Measurements from ENCODE around the gene THG1L.

DNA sequence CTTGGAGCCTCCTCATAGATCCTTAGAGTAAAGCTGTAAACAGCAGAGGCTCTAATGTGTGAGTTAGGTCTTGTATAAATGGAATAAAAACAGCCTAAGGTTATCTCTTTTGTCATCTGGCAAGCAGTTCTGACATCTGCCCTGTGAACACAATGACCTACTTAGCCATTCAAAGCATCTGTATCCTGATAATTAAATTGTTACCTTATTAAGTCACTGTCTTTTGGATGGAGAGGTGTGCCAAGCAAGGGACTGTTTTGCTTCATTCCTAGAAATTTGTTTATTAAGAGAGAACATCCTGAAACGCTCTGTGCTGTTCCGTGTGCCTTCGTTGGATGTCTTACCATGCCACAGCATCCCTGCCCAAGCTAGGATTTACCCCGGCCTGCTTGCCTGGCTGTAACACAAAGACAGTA is 13.8 kb downstream of the THG1L start:
- TF ChIP-seq CEBPB (IDR thresholded peaks at IDR 0.05) (no peak), FOXM1 (IDR thresholded peaks at IDR 0.05; ENCODE audit: borderline replicate concordance, low read depth) (no peak), EP300 (IDR thresholded peaks at IDR 0.05; ENCODE audit: borderline replicate concordance) (no peak), EGR1 (IDR thresholded peaks at IDR 0.05) (no peak), TAF1 (IDR thresholded peaks at IDR 0.05; ENCODE audit: low read depth) (no peak), YY1 (IDR thresholded peaks at IDR 0.05; ENCODE audit: low read depth) (no peak), TCF12 (IDR thresholded peaks at IDR 0.05; ENCODE audit: low read depth) (no peak), NFIC (IDR thresholded peaks at IDR 0.05) (no peak), TEAD4 (IDR thresholded peaks at IDR 0.05) (no peak), RAD21 (IDR thresholded peaks at IDR 0.05; ENCODE audit: low read depth) (no peak)
- TF ChIP-seq, protein P1, sequence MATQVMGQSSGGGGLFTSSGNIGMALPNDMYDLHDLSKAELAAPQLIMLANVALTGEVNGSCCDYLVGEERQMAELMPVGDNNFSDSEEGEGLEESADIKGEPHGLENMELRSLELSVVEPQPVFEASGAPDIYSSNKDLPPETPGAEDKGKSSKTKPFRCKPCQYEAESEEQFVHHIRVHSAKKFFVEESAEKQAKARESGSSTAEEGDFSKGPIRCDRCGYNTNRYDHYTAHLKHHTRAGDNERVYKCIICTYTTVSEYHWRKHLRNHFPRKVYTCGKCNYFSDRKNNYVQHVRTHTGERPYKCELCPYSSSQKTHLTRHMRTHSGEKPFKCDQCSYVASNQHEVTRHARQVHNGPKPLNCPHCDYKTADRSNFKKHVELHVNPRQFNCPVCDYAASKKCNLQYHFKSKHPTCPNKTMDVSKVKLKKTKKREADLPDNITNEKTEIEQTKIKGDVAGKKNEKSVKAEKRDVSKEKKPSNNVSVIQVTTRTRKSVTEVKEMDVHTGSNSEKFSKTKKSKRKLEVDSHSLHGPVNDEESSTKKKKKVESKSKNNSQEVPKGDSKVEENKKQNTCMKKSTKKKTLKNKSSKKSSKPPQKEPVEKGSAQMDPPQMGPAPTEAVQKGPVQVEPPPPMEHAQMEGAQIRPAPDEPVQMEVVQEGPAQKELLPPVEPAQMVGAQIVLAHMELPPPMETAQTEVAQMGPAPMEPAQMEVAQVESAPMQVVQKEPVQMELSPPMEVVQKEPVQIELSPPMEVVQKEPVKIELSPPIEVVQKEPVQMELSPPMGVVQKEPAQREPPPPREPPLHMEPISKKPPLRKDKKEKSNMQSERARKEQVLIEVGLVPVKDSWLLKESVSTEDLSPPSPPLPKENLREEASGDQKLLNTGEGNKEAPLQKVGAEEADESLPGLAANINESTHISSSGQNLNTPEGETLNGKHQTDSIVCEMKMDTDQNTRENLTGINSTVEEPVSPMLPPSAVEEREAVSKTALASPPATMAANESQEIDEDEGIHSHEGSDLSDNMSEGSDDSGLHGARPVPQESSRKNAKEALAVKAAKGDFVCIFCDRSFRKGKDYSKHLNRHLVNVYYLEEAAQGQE (IDR thresholded peaks at IDR 0.05; ENCODE audit: low read depth): no peak
- TF ChIP-seq, protein P2, sequence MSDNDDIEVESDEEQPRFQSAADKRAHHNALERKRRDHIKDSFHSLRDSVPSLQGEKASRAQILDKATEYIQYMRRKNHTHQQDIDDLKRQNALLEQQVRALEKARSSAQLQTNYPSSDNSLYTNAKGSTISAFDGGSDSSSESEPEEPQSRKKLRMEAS (IDR thresholded peaks at IDR 0.05): no peak

Data from Ishikawa (cell line).